CD4-positive, alpha-beta memory T cell (primary cell): ENCODE data around the gene FAM237A. TPM values are rescaled to one million over a fixed set of nuclear protein-coding genes. Genes with fewer than 3 reads are reported as not detected.

Experiments
- CTCF ChIA-PET: fragments of 350-600 bp; sonication (Branson Sonifier 250); formaldehyde crosslinking; loops from one replicate; lab custom pipeline; 2021; ENCODE audit warnings: inconsistent platforms; ENCODE audit not compliant: partially characterized antibody; lab: Charles Lee
- POLR2A ChIA-PET: fragments of 350-600 bp; sonication (Branson Sonifier 250); formaldehyde crosslinking; loops from one replicate; lab custom pipeline; 2021; ENCODE audit not compliant: partially characterized antibody; lab: Charles Lee
- DNase-seq, 5 donors: peaks; one replicate each; pipeline versions ENCODE4 v3.0.0 to v3.0.0-alpha.2; 2020 to 2022; ENCODE audit warnings: mixed read lengths in 1 of 5
- H3K27ac ChIP-seq: one replicate; pipeline ENCODE4 v1.7.0; 2013; ENCODE audit warnings: low read depth, low read length
- H3K27me3 ChIP-seq: 2 replicates; pipeline ENCODE4 v1.7.0; 2013; ENCODE audit warnings: mild to moderate bottlenecking, low read length, moderate library complexity; ENCODE audit not compliant: insufficient read depth
- H3K36me3 ChIP-seq: 2 replicates; pipeline ENCODE4 v1.7.0; 2013; ENCODE audit warnings: mild to moderate bottlenecking, low read length, moderate library complexity; ENCODE audit not compliant: insufficient read depth
- H3K4me1 ChIP-seq: 2 replicates; pipeline ENCODE4 v1.7.0; 2013; ENCODE audit warnings: mild to moderate bottlenecking, low read length, moderate library complexity; ENCODE audit not compliant: insufficient read depth
- H3K4me3 ChIP-seq, 2 donors: one replicate each; pipeline ENCODE4 v1.7.0; 2013; ENCODE audit warnings: low read length in 2 of 2, mild to moderate bottlenecking in 1 of 2
- H3K9me3 ChIP-seq, 2 donors: one replicate each; pipeline ENCODE4 v1.7.0; 2013; ENCODE audit warnings: low read length in 2 of 2, control low read depth in 1 of 2; ENCODE audit not compliant: control insufficient read depth in 1 of 2
- H3K27ac Mint-ChIP-seq, 7 donors: one replicate each; pipeline ENCODE4 v1.8.0; 2020 to 2021; ENCODE audit warnings: mixed read lengths in 7 of 7, mild to moderate bottlenecking in 6 of 7, inconsistent platforms in 3 of 7, moderate library complexity in 3 of 7
- H3K27me3 Mint-ChIP-seq, 2 donors: one replicate each; pipeline ENCODE4 v1.8.0; 2020 to 2021; ENCODE audit warnings: mixed read lengths in 2 of 2
- H3K36me3 Mint-ChIP-seq, 2 donors: one replicate each; pipeline ENCODE4 v1.8.0; 2020 to 2021; ENCODE audit warnings: mixed read lengths in 2 of 2, inconsistent platforms in 1 of 2, mild to moderate bottlenecking in 1 of 2
- H3K4me1 Mint-ChIP-seq, 4 donors: one replicate each; pipeline ENCODE4 v1.8.0; 2020 to 2021; ENCODE audit warnings: mixed read lengths in 4 of 4, mild to moderate bottlenecking in 1 of 4
- H3K4me3 Mint-ChIP-seq, 8 donors: one replicate each; pipeline ENCODE4 v1.8.0; 2020 to 2021; ENCODE audit warnings: mixed read lengths in 8 of 8, mild to moderate bottlenecking in 7 of 8, moderate library complexity in 6 of 8, inconsistent platforms in 3 of 8
- H3K9me3 Mint-ChIP-seq, 8 donors: one replicate each; pipeline ENCODE4 v1.8.0; 2020 to 2021; ENCODE audit warnings: mixed read lengths in 8 of 8, mild to moderate bottlenecking in 5 of 8, inconsistent platforms in 3 of 8, moderate library complexity in 1 of 8
- intact Hi-C: fragments of 100-400 bp; cut with micrococcal nuclease; formaldehyde crosslinking; loops from one replicate; pipeline ENCODE4 v1.15.1; 2023
- polyA plus RNA-seq, 2 donors: library from polyadenylated mRNA; unstranded; fragments of 300-500 nt; fragmentation: Illumina TruSeq; gene quantifications; one replicate each; pipeline ENCODE4 v1.2.3, GENCODE V29; 2021
- total RNA-seq, 2 experiments: library from RNA; stranded (reverse); gene quantifications; one replicate each; pipeline ENCODE4 v1.2.3, GENCODE V29; 2021

The FAM237A gene
- total and polyA plus RNA-seq, 4 experiments from 2014 or later = not detected

DNA sequence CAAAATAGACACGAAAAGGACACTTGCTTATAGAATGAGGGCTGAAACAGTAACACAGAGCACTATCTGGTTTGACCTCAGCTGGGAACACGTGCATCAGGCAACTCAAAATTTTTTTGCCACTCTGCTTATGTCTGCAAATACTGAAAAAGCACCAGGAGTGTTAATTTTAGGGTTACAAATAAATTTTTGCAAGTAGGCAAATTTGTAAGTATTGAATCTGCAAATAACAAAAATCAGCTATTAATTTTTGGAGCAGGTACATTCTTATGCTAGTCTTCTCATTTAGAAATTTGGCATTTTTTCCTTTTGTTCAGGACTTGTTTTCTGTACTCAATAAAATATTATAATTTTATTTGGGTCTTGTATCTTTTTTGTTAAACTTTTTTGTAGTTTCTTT, 46.2 kb downstream of the FAM237A start:
- Mint-ChIP-seq H3K4me1 (peaks cover 3 to 7% (median 4%) of the 10 kb centered on the region in 4 donors), H3K4me3 (no peak overlapping the region), H3K27ac (no peak overlapping the region), H3K36me3 (no peaks in the 10 kb centered on the region), H3K9me3 (no peaks in the 10 kb centered on the region), H3K27me3 (peaks cover 4 to 8% of the 10 kb centered on the region in 2 donors)
- H3K4me1 ChIP-seq = peaks cover 12% of the 10 kb centered on the region
- intact Hi-C loops = no loop called here
- ChIA-PET POLR2A (no interaction called here), CTCF (interaction anchor here (1.7 kb wide), 1 partner anchor 91 kb away, joined by 3 read pairs; no protein-coding TSS in a partner anchor)
- DNase-seq = no peak
- no peak overlapping the region for H3K4me3 ChIP-seq
- no peaks in the 10 kb centered on the region for H3K9me3 ChIP-seq
- H3K27ac ChIP-seq = no peak overlapping the region
- H3K27me3 ChIP-seq = no peaks in the 10 kb centered on the region
- H3K36me3 ChIP-seq = no peaks in the 10 kb centered on the region

DNA sequence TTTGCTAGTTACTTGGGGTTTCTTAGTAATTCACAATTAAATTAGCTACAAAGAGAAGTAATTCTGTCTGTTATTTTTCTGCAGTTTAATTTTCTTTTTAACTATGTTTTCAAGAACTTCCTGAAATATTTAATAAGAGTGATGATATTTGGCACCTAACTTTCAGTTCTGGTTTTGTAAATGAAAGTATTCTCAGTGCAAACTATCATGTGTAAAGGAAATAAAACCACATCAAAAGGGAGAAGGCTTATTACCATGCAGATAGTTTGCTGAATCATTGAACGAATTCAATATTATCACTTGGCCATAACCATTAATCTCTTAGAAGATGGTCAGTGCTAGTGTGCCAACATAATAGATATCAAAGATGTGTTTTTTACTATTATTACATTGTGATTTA, 46.7 kb downstream of the FAM237A start:
- intact Hi-C loops = no loop called here
- no peak overlapping the region for H3K4me3 Mint-ChIP-seq
- peaks cover 3 to 7% (median 4%) of the 10 kb centered on the region in 4 donors for H3K4me1 Mint-ChIP-seq
- ChIA-PET CTCF (interaction anchor here (1.7 kb wide), 1 partner anchor 91 kb away, joined by 3 read pairs; no protein-coding TSS in a partner anchor), POLR2A (no interaction called here)
- peak overlapping the region in 1 of 7 donors; percentile 4 for H3K27ac Mint-ChIP-seq
- H3K36me3 ChIP-seq = no peaks in the 10 kb centered on the region
- no peak overlapping the region for H3K4me3 ChIP-seq
- no peaks in the 10 kb centered on the region for H3K9me3 Mint-ChIP-seq
- peaks cover 4 to 7% of the 10 kb centered on the region in 2 donors for H3K27me3 Mint-ChIP-seq
- no peaks in the 10 kb centered on the region for H3K36me3 Mint-ChIP-seq
- H3K9me3 ChIP-seq = no peaks in the 10 kb centered on the region
- no peaks in the 10 kb centered on the region for H3K27me3 ChIP-seq
- H3K4me1 ChIP-seq = peaks cover 12% of the 10 kb centered on the region
- no peak overlapping the region for H3K27ac ChIP-seq
- DNase-seq = peak in 4 of 5 donors; percentile 12 to 24 (median 21)

DNA sequence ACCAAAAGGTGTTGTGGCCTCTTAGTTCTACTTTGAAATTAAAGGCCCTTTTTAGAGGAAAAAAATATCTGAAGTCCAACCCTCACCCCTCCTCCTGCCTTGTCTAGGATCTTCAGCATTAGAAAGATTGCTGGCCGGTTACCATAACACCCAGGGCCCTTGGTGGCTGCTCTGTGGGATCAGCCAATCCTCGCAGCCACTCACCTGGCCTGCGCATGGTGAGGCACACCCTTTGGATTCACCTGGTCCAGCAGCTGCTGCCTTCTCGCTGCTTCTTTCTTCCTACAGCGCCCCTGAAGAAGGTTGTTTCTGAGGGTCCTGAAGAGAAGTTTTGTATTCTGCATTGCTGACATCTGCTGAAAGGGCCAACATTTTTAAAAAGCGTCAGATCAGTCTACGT, 50.7 kb downstream of the FAM237A start:
- Mint-ChIP-seq H3K4me1 (peaks cover 3 to 7% (median 4%) of the 10 kb centered on the region in 4 donors), H3K27ac (no peak overlapping the region), H3K36me3 (no peaks in the 10 kb centered on the region), H3K27me3 (peaks cover 2 to 3% of the 10 kb centered on the region in 2 donors), H3K4me3 (no peak overlapping the region), H3K9me3 (no peaks in the 10 kb centered on the region)
- peaks cover 12% of the 10 kb centered on the region for H3K4me1 ChIP-seq
- no peaks in the 10 kb centered on the region for H3K9me3 ChIP-seq
- no peak overlapping the region for H3K4me3 ChIP-seq
- no peaks in the 10 kb centered on the region for H3K27me3 ChIP-seq
- DNase-seq = no peak
- CTCF ChIA-PET = no interaction called here
- intact Hi-C loops = loop anchor here (1.0 to 10.0 kb wide), 7 partner anchors 88 to 1279 kb away; no protein-coding TSS in a partner anchor
- H3K36me3 ChIP-seq = no peaks in the 10 kb centered on the region
- POLR2A ChIA-PET = no interaction called here
- H3K27ac ChIP-seq = no peak overlapping the region

DNA sequence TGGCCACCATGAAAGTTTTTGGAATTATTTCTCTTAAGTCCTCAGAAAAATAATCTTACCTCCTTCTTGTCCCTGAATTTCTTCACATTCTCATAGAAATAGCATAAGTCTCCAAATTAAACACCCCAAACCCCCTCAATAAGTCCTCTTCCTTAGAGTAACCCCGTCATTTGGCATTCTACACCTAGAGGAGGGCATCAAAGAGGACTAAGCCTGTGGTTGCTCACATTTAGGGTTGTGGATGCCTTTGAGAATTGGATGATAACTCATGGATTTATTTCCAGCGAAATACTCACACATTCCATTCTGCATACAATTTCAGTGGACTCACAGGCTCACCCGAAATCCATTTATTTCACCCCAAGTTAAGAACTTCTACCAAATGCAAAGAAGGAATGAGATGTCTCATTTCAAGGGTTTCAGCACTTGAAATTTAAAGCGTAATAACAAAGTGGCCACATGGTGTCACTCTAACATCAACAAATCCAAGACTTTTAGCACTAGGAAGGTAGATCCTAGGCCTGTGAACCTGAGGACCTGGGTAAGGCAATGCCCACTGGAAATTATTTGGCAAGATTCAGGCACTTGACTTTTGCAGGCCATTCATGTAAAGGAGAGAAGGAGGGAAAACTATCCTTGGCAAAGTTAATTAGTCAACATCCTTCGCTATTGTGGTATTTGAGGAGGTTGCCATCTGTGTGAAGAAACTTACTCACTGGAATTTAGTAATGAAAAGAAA, 51.3 kb downstream of the FAM237A start:
- H3K4me3 Mint-ChIP-seq = no peak overlapping the region
- H3K27me3 Mint-ChIP-seq = peaks cover 2 to 5% of the 10 kb centered on the region in 2 donors
- no peak overlapping the region for H3K27ac ChIP-seq
- H3K9me3 Mint-ChIP-seq = no peaks in the 10 kb centered on the region
- ChIA-PET CTCF (interaction anchor here (0.8 to 3.4 kb wide), 3 partner anchors 16 to 780 kb away, joined by 3 to 17 read pairs (median 3); no protein-coding TSS in a partner anchor), POLR2A (no interaction called here)
- intact Hi-C loops = loop anchor here (1.0 to 10.0 kb wide), 7 partner anchors 88 to 1279 kb away; no protein-coding TSS in a partner anchor
- H3K9me3 ChIP-seq = no peaks in the 10 kb centered on the region
- peaks cover 0 to 4% (median 4%) of the 10 kb centered on the region in 4 donors for H3K4me1 Mint-ChIP-seq
- no peak overlapping the region for H3K4me3 ChIP-seq
- peaks cover 10% of the 10 kb centered on the region for H3K4me1 ChIP-seq
- no peaks in the 10 kb centered on the region for H3K36me3 ChIP-seq
- no peak overlapping the region for H3K27ac Mint-ChIP-seq
- no peaks in the 10 kb centered on the region for H3K36me3 Mint-ChIP-seq
- peak in 4 of 5 donors; percentile 40 to 54 (median 50) for DNase-seq
- H3K27me3 ChIP-seq = no peaks in the 10 kb centered on the region

DNA sequence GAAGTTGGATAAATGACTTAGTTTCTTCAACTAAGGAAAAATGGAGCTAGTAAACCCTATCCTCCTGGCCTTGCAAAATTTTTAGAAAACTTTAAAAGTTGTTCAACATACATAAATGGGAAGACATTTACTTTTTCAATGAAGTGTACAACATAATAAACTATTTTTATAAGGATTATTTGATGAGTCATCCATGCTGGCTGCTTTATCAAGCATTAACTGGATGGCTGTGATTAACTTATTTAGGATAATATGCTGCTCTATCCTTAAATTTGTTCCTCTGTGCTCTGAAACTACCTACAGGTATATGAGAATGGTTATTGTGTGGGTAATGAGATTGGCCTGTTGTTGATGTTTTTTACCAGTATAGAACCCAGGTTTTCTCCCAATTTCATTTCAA, 54.6 kb downstream of the FAM237A start:
- peaks cover 8% of the 10 kb centered on the region in 2 donors for H3K27me3 Mint-ChIP-seq
- DNase-seq = no peak
- peaks cover 0 to 4% (median under 1%) of the 10 kb centered on the region in 4 donors for H3K4me1 Mint-ChIP-seq
- no peaks in the 10 kb centered on the region for H3K9me3 ChIP-seq
- H3K4me1 ChIP-seq = no peaks in the 10 kb centered on the region
- H3K36me3 ChIP-seq = no peaks in the 10 kb centered on the region
- no peak overlapping the region for H3K27ac ChIP-seq
- ChIA-PET POLR2A (interaction anchor here (0.7 kb wide), 1 partner anchor 828 kb away, joined by 3 read pairs; no protein-coding TSS in a partner anchor), CTCF (interaction anchor here (1.1 to 3.4 kb wide), 5 partner anchors 84 to 1344 kb away, joined by 3 to 17 read pairs (median 7); no protein-coding TSS in a partner anchor)
- H3K4me3 Mint-ChIP-seq = no peak overlapping the region
- intact Hi-C loops = loop anchor here (10.0 kb wide), 2 partner anchors 302 to 448 kb away; no protein-coding TSS in a partner anchor
- H3K27me3 ChIP-seq = no peaks in the 10 kb centered on the region
- H3K4me3 ChIP-seq = no peak overlapping the region
- no peaks in the 10 kb centered on the region for H3K9me3 Mint-ChIP-seq
- no peak overlapping the region for H3K27ac Mint-ChIP-seq
- H3K36me3 Mint-ChIP-seq = no peaks in the 10 kb centered on the region

DNA sequence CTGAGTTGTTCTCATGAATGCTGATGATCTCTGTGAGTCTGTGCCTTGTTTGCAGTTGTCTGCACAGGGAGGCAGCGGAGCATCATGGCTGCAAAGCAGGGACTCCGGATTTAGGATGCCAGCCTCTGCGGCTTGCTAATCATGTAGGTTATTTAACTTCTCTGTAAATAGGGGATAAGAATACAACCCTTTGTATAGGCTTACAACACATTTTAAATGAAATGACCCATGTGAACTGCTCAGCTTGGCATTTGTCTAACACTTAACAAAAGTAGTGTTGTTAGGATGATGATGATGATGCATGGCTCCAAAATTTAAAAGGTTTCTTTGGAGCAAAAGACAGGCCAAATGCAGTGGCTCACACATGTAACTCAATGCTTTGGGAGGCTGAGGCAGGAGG, 56.5 kb downstream of the FAM237A start:
- Histone ChIP-seq H3K27ac (no peak overlapping the region), H3K4me1 (no peaks in the 10 kb centered on the region), H3K27me3 (no peaks in the 10 kb centered on the region), H3K4me3 (no peak overlapping the region), H3K36me3 (no peaks in the 10 kb centered on the region), H3K9me3 (no peaks in the 10 kb centered on the region)
- Mint-ChIP-seq H3K4me3 (no peak overlapping the region), H3K36me3 (no peaks in the 10 kb centered on the region), H3K4me1 (peaks cover 0 to 4% (median under 1%) of the 10 kb centered on the region in 4 donors), H3K9me3 (no peaks in the 10 kb centered on the region), H3K27me3 (peaks cover 8 to 10% of the 10 kb centered on the region in 2 donors), H3K27ac (no peak overlapping the region)
- ChIA-PET CTCF (interaction anchor here (0.8 kb wide), 1 partner anchor 775 kb away, joined by 3 read pairs; no protein-coding TSS in a partner anchor), POLR2A (no interaction called here)
- intact Hi-C loops = loop anchor here (10.0 kb wide), 2 partner anchors 304 to 446 kb away; no protein-coding TSS in a partner anchor
- no peak for DNase-seq
